Pancreas (tissue), 10 donors: ENCODE measurements around the gene B4GALT5. TPM values are rescaled to one million over a fixed set of nuclear protein-coding genes. Genes with fewer than 3 reads are reported as not detected.

Source experiments
- ATAC-seq, 4 donors: fragments of 200-7000 bp; cut with Tn5 transposase; one replicate each; pipeline versions ENCODE4 v1.8.0 to v1.9.1; 2020; ENCODE audit warnings: mild to moderate bottlenecking in 4 of 4, moderate library complexity in 4 of 4
- DNase-seq, 6 donors: peaks; one replicate each; pipeline ENCODE4 v3.0.0-alpha.2; 2020
- FAIRE-seq: peaks from 2 replicates; lab custom pipeline; 2012; peaks lifted over from hg19 to GRCh38; lab: Jason Lieb, UNC
- H3K27ac ChIP-seq, 4 donors: fragments of 200-600 bp; sonication (generic); 1 replicate in 3 of 4; 2 replicates in 1 of 4; pipeline versions ENCODE4 v1.5.0 to v1.8.0; 2020
- H3K27me3 ChIP-seq, 4 donors: fragments of 200-600 bp; one replicate each; pipeline ENCODE4 v1.8.0; 2021
- H3K36me3 ChIP-seq, 3 donors: fragments of 200-600 bp; sonication (generic) in 1 of 3; one replicate each; pipeline versions ENCODE4 v1.5.0 to v1.8.0; 2020 to 2021
- H3K4me1 ChIP-seq, 3 donors: fragments of 200-600 bp; one replicate each; pipeline ENCODE4 v1.8.0; 2021
- H3K4me3 ChIP-seq, 4 donors: fragments of 200-600 bp; sonication (generic) in 2 of 4; one replicate each; pipeline versions ENCODE4 v1.5.0 to v1.8.0; 2020 to 2021
- H3K9me3 ChIP-seq, 4 donors: fragments of 200-600 bp; one replicate each; pipeline ENCODE4 v1.8.0; 2021
- CTCF ChIP-seq, 4 donors: fragments of 200-600 bp; sonication (generic) in 3 of 4; IDR thresholded peaks; one replicate each; pipeline versions ENCODE4 v1.5.0 to v1.8.0; 2021; ENCODE audit warnings: antibody characterized with exemption in 4 of 4
- WGBS, 2 donors: extraction: QIAGEN DNeasy Blood & Tissue Kit; methylation state at CpG; one replicate each; pipeline ENCODE4 v1.1.7; 2013; 5-methylcytosine and 5-hydroxymethylcytosine counted together
- intact Hi-C, 3 donors: fragments of 100-400 bp; cut with DNase I; formaldehyde crosslinking; loops; one replicate each; pipeline versions ENCODE4 v1.11.1 to v1.14.2; 2022
- polyA plus RNA-seq, 2 donors: library from polyadenylated mRNA; stranded (reverse); fragments of 200-250 nt; gene quantifications; one replicate each; pipeline ENCODE4 v1.2.3, GENCODE V29; 2013
- total RNA-seq, 6 donors: library from RNA; stranded (reverse); fragmentation: NEBNext Ultra II Directional in 4 of 6; extraction: Animal tissue kit (Norgen Biotek cat#: 25700) in 4 of 6; gene quantifications; one replicate each; pipeline versions ENCODE4 v1.2.1 to v1.2.4, GENCODE V29; 2021 to 2023
- donor health status: healthy with polysubstance abuse.
- donor health status: DM: no; HTN: no; CAD: no; lungs with moderate emphysema.
- donor health status: DM: no; HTN: no; CAD: no.
- donor health status: control.
- donor health status: control.
- donor health status: Bipolar disorder and iron deficiency.
- donor health status: DM: yes; HTN: yes; CAD: no.
- donor health status: DM: no; HTN: no; CAD: no.
- donor health status: DM: no; HTN: no; CAD: no.
- donor health status: DM: yes; HTN: yes; CAD: no.

The B4GALT5 gene
- total and polyA plus RNA-seq, 8 donors: 5.1 to 28.2 (median 8.8) TPM

DNA sequence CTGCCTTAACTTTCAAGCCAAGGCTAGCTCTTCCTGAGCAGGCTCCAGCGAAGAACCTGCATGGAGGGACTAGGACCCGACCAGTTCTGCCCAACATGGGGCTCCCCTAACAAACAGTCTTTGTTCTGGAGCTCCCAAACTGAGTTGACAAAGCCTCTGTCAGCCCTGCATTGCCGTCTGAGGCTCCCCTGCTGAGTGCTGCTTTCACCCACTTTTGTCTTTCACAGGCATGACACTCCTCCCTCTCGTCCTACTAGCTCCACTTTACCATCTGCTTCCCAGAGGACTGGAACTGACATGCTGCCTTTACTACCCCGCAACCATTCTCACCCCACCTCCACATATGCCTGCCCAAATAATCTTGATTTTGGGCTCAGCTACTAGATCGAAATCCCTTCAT is 45.1 kb upstream of the B4GALT5 start:
- H3K27me3 ChIP-seq: no peaks in the 10 kb centered on the region
- no peaks in the 10 kb centered on the region for H3K36me3 ChIP-seq
- no peaks in the 10 kb centered on the region for H3K9me3 ChIP-seq
- intact Hi-C loops: no loop called here
- no peak overlapping the region for H3K4me3 ChIP-seq
- ATAC-seq: no peak
- no peak for TF ChIP-seq CTCF (IDR thresholded peaks at IDR 0.05)
- no peaks in the 10 kb centered on the region for H3K4me1 ChIP-seq
- WGBS, 2 donors: 68 to 79% methylated on average over 6 of the region's 6 CpGs
- FAIRE-seq: no peak
- no peak for DNase-seq
- H3K27ac ChIP-seq: no peak overlapping the region

GRCh38 chr20:49757597-49757996 is 43.9 kb upstream of the B4GALT5 start:
- 77 to 81% methylated on average over 4 of the region's 4 CpGs for WGBS, 2 donors
- TF ChIP-seq CTCF (IDR thresholded peaks at IDR 0.05): no peak
- intact Hi-C loops: no loop called here
- no peak overlapping the region for H3K27ac ChIP-seq
- DNase-seq (no peak), FAIRE-seq (no peak), ATAC-seq (no peak)
- no peaks in the 10 kb centered on the region for H3K36me3 ChIP-seq
- no peaks in the 10 kb centered on the region for H3K9me3 ChIP-seq
- H3K27me3 ChIP-seq: no peaks in the 10 kb centered on the region
- H3K4me3 ChIP-seq: no peak overlapping the region
- no peaks in the 10 kb centered on the region for H3K4me1 ChIP-seq

- no peak for TF ChIP-seq CTCF (IDR thresholded peaks at IDR 0.05)
- Histone ChIP-seq H3K27me3 (no peaks in the 10 kb centered on the region), H3K9me3 (no peaks in the 10 kb centered on the region), H3K36me3 (no peaks in the 10 kb centered on the region), H3K27ac (no peak overlapping the region), H3K4me3 (no peak overlapping the region), H3K4me1 (no peaks in the 10 kb centered on the region)
- WGBS, 2 donors: 69 to 70% methylated on average over 2 of the region's 2 CpGs
- ATAC-seq: no peak
- no peak for DNase-seq
- FAIRE-seq: no peak
- intact Hi-C loops: no loop called here
These were observed 42.6 kb upstream of the B4GALT5 start for GRCh38 chr20:49756241-49756640.

DNA sequence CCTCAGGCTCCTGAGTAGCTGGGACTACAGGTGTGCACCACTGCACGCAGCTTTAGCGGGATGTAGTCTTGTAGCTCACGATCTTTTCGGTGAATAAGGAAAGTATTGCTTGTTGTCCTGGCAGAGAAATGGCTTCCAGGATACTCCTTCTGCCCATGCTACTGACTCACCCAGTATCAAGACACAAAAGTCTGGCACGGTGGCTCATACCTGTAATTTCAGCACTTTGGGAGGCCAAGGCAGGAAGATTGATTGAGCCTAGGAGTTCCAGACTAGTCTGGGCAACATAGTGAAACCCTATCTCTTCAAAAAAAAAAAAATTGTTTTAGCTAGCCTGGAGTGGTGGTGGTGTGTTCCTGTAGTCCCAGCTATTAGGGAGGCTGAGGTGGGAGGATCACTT is 40.9 kb upstream of the B4GALT5 start:
- ATAC-seq (no peak), DNase-seq (no peak), FAIRE-seq (no peak)
- WGBS, 2 donors: 87% methylated on average over 5 of the region's 5 CpGs
- Histone ChIP-seq H3K4me1 (no peaks in the 10 kb centered on the region), H3K27me3 (no peaks in the 10 kb centered on the region), H3K36me3 (no peaks in the 10 kb centered on the region), H3K9me3 (no peaks in the 10 kb centered on the region), H3K27ac (no peak overlapping the region), H3K4me3 (no peak overlapping the region)
- no peak for TF ChIP-seq CTCF (IDR thresholded peaks at IDR 0.05)
- intact Hi-C loops: no loop called here

- Histone ChIP-seq H3K4me3 (no peak overlapping the region), H3K9me3 (no peaks in the 10 kb centered on the region), H3K27ac (no peak overlapping the region), H3K36me3 (no peaks in the 10 kb centered on the region), H3K27me3 (no peaks in the 10 kb centered on the region), H3K4me1 (peaks cover 0 to under 1% (median 0%) of the 10 kb centered on the region in 3 donors)
- DNase-seq (no peak), FAIRE-seq (no peak), ATAC-seq (no peak)
- WGBS, 2 donors: 88 to 95% methylated on average over 2 of the region's 2 CpGs
- intact Hi-C loops: no loop called here
- TF ChIP-seq CTCF (IDR thresholded peaks at IDR 0.05): no peak
These were observed 39.5 kb upstream of the B4GALT5 start for GRCh38 chr20:49753133-49753532.
